SW 1271 (cell line): ENCODE measurements around the gene ELK3.

Experiments
- DNase-seq, 2 experiments: peaks; one replicate each; lab custom pipeline; 2025; lab: John Stamatoyannopoulos, UW

Gene ELK3

DNA sequence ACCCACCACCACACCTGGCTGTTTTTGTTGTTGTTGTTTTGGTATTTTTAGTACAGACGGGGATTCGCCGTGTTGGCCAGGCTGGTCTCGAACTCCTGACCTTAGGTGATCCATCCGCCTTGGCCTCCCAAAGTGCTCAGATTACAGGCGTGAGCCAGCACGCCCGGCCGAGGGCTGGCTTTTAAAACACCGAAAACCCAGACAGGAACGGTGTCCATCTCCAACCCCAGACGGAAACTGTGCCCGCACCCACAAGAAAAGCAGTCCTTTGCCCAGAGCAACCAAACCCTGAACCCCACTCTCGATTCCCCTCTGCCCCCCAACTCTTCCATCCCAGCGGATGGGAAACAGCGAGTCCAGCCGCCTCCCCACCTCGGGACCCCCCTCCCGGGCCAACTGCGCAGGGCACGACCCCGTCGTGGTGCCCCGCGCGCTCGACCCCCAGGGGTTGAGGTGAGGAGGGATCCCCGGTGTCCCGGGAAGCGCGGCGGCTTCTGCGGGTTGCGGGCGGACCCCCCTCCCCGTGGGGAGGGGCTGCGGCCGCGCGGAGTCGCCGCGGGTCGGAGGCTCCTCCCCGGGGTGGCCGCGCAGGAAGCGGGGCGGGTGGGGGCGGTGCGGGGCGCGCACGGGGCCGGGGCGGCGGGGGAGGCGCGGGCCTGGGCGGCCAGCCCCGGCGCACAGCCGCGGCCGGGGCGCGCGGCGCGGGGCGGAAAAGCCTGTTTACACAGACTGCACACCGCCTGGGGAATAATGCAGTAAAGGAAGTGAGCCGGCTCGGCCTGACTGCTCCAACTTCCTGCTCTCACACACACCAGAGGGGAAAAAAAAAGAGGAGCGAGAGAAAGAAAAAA lies at the start of gene ELK3:
TSS of gene ELK3 (plus strand) at position 651 of the 851 bp plus-strand sequence.
- peak in 1 of 2 experiments; percentile 41 for DNase-seq

DNA sequence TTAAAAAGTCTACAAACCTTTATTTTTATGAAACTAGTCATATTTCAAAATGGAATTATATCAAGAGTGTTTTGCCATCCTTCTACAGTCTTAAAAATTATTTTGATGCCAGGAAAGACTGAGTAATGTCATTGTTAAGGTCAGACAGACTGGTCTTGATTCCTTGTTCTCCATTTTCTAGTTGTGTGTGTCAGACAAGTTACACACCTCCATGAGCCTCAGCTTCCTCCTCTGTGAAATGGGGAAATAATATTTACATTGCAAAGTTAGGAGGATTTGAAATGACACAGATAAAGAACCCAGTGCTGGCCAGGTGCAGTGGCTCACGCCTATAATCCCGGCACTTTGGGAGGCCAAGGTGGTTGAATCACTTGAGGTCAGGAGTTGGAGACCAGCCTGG lies 47.4 kb upstream of the ELK3 start:
- DNase-seq: no peak

GRCh38 chr12:96150442-96150841 lies 43.7 kb upstream of the ELK3 start:
- no peak for DNase-seq

DNA sequence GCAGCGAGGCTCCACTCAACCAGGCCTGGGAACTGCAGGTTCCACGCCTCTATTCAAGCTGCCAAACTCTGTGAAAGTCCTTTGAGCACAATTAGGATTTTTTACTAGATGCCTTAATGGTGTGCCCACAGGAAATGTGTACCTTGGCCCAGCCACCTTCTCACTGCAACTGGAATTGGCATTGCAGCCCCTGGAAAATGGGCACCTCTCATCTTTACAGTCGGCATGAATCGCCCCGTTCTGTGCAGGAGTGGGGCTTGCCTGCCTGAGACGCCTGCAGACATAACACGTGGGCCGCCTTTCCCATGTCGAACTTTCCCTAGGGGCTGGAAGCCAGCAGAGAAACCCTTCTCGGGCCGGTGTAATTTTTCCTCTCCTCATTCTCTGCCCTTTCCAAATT lies 42.0 kb upstream of the ELK3 start:
- no peak for DNase-seq

- DNase-seq: no peak
These were observed 40.9 kb upstream of the ELK3 start for GRCh38 chr12:96153131-96153725.

DNA sequence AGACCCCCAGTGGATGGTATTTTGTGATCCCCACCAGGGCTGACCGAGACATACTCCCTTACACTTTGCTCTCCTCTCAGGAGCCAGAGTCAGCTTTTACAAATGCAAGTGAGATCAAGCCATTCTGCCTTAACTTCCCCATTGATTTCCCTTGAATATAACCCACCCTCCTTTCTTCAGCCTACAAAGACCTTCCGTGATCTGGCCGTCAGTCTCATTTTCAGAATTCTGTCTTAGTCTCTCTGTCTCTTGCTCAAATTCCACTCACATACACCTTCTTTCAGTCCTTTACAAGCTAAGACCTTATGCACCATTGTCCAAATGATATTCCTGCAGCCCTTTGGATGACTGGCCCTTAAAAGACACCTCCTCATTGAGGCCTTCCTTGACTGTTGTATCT lies 39.0 kb upstream of the ELK3 start:
- DNase-seq: no peak

- no peak for DNase-seq
These were observed 38.4 kb upstream of the ELK3 start for GRCh38 chr12:96155781-96156180.

DNA sequence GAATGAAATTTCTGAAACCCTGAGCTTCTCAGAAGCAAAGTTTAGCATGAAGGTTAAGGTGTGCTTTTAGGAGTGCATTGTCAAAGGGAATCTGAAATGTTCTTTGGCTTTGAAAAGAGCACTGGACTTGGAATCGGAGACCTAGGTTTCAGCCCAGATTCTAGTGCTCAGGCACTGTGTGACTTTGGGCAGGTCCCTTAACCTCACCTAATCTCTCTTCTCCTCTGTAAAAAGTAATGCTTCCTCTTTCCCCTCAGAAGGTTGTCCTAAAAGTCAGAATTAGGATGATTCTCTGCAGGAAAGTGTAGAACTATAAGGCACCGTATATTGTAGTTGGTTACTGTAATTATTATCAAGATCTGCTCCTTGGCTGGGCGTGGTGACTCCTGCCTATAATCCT lies 38.0 kb upstream of the ELK3 start:
- no peak for DNase-seq

- no peak for DNase-seq
These were observed 36.7 kb upstream of the ELK3 start for GRCh38 chr12:96157427-96157826.

DNA sequence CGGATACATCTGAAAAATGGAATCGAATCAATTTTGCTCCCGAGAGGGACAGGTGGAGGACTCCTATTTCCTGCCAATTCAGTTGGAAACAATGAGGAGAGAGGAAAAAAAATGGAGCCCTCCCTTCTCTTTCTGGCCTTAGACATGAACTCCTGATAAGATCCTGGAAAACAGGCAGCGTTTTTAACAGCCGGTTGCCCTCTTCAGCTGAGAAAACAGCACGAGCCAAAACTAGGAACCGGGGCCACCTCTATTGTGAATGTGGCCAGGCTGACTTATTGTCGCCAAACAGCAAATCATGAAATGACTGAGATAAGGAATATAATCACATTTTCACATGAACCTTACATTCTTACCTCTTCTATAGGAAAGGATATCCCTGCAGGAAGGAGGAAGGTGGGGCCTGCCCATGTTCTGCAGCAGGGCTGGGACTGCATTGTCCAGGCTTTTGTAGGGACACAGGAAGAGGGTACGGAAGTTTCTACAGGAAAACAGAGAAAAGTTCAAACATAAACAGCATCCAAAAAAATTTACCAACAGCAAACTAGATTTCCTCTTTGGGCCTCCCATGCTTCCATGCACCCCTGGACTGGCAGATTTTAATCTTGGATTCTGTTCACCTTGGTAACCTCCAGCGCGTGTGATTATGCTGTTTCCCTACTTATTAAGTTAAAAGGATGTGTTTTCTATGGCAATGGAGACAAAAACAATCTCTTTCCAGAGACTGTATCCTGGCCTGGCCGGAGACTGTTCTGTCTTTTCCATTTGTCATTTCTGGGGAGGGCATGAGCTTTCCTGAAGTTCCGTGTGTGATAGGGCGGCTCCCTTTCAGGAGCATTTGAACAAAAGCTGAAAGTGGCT lies 29.0 kb upstream of the ELK3 start:
- no peak for DNase-seq

GRCh38 chr12:96166765-96167164 lies 27.4 kb upstream of the ELK3 start:
- no peak for DNase-seq

GRCh38 chr12:96167492-96167891 lies 26.7 kb upstream of the ELK3 start:
- DNase-seq: no peak

GRCh38 chr12:96170328-96170727 lies 23.8 kb upstream of the ELK3 start:
- no peak for DNase-seq

GRCh38 chr12:96170762-96171161 lies 23.4 kb upstream of the ELK3 start:
- no peak for DNase-seq

GRCh38 chr12:96171905-96172304 lies 22.3 kb upstream of the ELK3 start:
- DNase-seq: no peak

- no peak for DNase-seq
These were observed 21.2 kb upstream of the ELK3 start for GRCh38 chr12:96172981-96173380.

DNA sequence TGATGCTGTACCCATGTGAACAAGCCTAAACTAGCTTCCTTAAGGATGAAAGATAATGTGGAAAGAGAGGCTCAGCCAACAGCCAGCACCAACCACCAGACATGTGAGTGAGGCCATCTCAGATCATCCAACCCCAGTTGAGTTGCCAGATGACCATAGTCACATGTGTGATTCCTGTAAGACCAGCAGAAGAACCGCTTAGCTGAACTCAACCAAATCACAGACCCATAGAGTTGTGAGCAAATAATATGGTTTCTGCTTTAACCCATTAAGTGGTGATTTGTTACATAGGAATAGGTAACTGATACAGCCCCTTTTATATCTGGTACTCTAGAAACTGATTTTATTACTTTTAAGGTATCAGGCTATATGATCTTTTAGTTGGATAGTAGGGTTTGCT lies 17.6 kb upstream of the ELK3 start:
- no peak for DNase-seq

- no peak for DNase-seq
These were observed 17.2 kb upstream of the ELK3 start for GRCh38 chr12:96177013-96177412.

GRCh38 chr12:96183734-96184370 lies 10.3 kb upstream of the ELK3 start:
- no peak for DNase-seq

- no peak for DNase-seq
These were observed 8.3 kb upstream of the ELK3 start for GRCh38 chr12:96185914-96186313.

DNA sequence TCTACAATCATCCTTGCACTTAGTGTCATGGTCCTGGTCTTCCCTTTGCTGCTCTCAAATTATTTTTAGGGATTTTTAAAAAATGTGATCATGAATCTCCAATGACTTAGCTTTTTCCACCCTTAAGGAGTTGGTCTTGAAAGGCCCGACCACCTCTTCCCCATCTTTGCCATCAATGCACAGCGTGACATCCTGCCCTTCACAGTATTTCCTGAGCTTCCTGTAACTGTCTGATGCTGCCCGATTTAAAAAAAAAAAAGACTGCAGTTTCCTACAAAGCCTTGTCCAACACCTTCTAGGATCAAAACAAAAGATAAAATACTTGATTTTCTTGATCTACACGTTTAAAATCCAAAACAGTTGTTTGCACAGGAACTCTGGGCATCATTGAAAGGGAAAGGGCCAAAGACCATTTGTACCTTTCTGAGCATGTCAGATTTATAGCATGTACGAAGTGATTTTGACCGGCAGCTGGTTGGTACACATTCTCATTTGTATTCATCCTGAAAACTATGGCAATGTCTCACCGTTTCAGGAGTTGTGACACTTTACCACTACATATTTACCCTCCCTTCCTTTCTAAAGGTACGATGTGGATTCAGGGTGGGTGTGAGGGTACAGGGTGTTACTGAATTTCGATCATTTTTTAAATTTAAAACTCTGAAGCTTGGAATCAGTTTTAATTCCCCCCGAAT lies 7.4 kb upstream of the ELK3 start:
- no peak for DNase-seq

- DNase-seq: no peak
These were observed 6.2 kb upstream of the ELK3 start for GRCh38 chr12:96187956-96188355.
